Smooth muscle cell (in vitro differentiated cells): Measurements from ENCODE around the gene ISG20. TPM values are rescaled to one million over a fixed set of nuclear protein-coding genes. Genes with fewer than 3 reads are reported as not detected.

ENCODE experiments used
- DNase-seq: peaks from one replicate; lab custom pipeline; 2025; ENCODE audit not compliant: unreplicated experiment; lab: John Stamatoyannopoulos, UW
- H2AFZ ChIP-seq: fragments of 200-600 bp; sonication (generic); 2 replicates; pipeline ENCODE4 v1.6.0; 2016; ENCODE audit warnings: antibody characterized with exemption, low read depth, mild to moderate bottlenecking
- H3F3A ChIP-seq: fragments of 200-600 bp; sonication (generic); 2 replicates; pipeline ENCODE4 v1.6.0; 2017; ENCODE audit warnings: antibody characterized with exemption, low read depth
- H3K27ac ChIP-seq: fragments of 200-600 bp; sonication (generic); 2 replicates; pipeline ENCODE4 v1.5.1; 2016; ENCODE audit warnings: low read depth, mild to moderate bottlenecking
- H3K27me3 ChIP-seq: fragments of 200-600 bp; sonication (generic); 2 replicates; pipeline ENCODE4 v1.6.1; 2016; ENCODE audit warnings: low read depth, mild to moderate bottlenecking
- H3K36me3 ChIP-seq: fragments of 200-600 bp; sonication (generic); 2 replicates; pipeline ENCODE4 v1.5.1; 2016; ENCODE audit warnings: low read depth
- H3K4me1 ChIP-seq: fragments of 200-600 bp; sonication (generic); 2 replicates; pipeline ENCODE4 v1.5.1; 2016; ENCODE audit warnings: low read depth
- H3K4me2 ChIP-seq: fragments of 200-600 bp; sonication (generic); 2 replicates; pipeline ENCODE4 v1.6.0; 2016; ENCODE audit warnings: mild to moderate bottlenecking
- H3K4me3 ChIP-seq: fragments of 200-600 bp; sonication (generic); 2 replicates; pipeline ENCODE4 v1.5.1; 2016; ENCODE audit warnings: mild to moderate bottlenecking
- H3K79me2 ChIP-seq: fragments of 200-600 bp; sonication (generic); 2 replicates; pipeline ENCODE4 v1.6.0; 2016; ENCODE audit warnings: low read depth, mild to moderate bottlenecking
- H3K9ac ChIP-seq: fragments of 200-600 bp; sonication (generic); 2 replicates; pipeline ENCODE4 v1.6.0; 2016; ENCODE audit warnings: low read depth
- H3K9me3 ChIP-seq: fragments of 200-600 bp; sonication (generic); replicated peaks from 2 replicates; pipeline ENCODE4 v1.5.1; 2016; ENCODE audit warnings: low read depth
- H4K20me1 ChIP-seq: fragments of 200-600 bp; sonication (generic); 2 replicates; pipeline ENCODE4 v1.6.0; 2016; ENCODE audit warnings: low read depth
- CTCF ChIP-seq: fragments of 200-600 bp; sonication (generic); IDR thresholded peaks from 2 replicates; pipeline ENCODE4 v1.5.1; 2017; ENCODE audit warnings: borderline replicate concordance, mild to moderate bottlenecking, antibody characterized with exemption; ENCODE audit not compliant: insufficient read depth, poor library complexity, severe bottlenecking
- WGBS: methylation state at CpG from one replicate; pipeline ENCODE4 v1.1.7; 2016; ENCODE audit warnings: low lambda C conversion rate; 5-methylcytosine and 5-hydroxymethylcytosine counted together
- polyA plus RNA-seq: library from polyadenylated mRNA; unstranded; fragments of >200 nt; fragmentation: Nextera tagmentation; extraction: Ambion mirVana; gene quantifications from 2 replicates; pipeline ENCODE4 v1.2.1, GENCODE V29; 2016
- total RNA-seq: library from RNA; depleted of rRNA; stranded (reverse); fragments of >200 nt; gene quantifications from 2 replicates; pipeline ENCODE4 v1.2.3, GENCODE V29; 2014

ISG20 gene
- total and polyA plus RNA-seq, 2 experiments from 2014 or later, result 0.81 to 1.1 TPM

- Histone ChIP-seq H2AFZ (no peak overlapping the region), H3K9ac (no peak overlapping the region), H4K20me1 (no peaks in the 10 kb centered on the region), H3K4me3 (no peak overlapping the region), H3K4me1 (no peaks in the 10 kb centered on the region), H3K36me3 (no peaks in the 10 kb centered on the region), H3K27me3 (no peaks in the 10 kb centered on the region), H3K27ac (no peak overlapping the region), H3F3A (no peaks in the 10 kb centered on the region), H3K9me3 (no peaks in the 10 kb centered on the region), H3K79me2 (no peaks in the 10 kb centered on the region), H3K4me2 (no peak overlapping the region)
- WGBS, result 84% methylated on average over 23 of the region's 23 CpGs
- no peak for DNase-seq
- TF ChIP-seq CTCF, result no peak
These were observed 11.1 kb downstream of the ISG20 start for GRCh38 chr15:88649753-88650551.

- no peaks in the 10 kb centered on the region for H3K9me3 ChIP-seq
- H3K4me1 ChIP-seq, result no peaks in the 10 kb centered on the region
- no peak overlapping the region for H3K4me3 ChIP-seq
- 92% methylated on average over 12 of the region's 12 CpGs for WGBS
- H3K79me2 ChIP-seq, result no peaks in the 10 kb centered on the region
- H3K9ac ChIP-seq, result no peak overlapping the region
- H3K27me3 ChIP-seq, result no peaks in the 10 kb centered on the region
- H3F3A ChIP-seq, result no peaks in the 10 kb centered on the region
- DNase-seq, result no peak
- H3K36me3 ChIP-seq, result no peaks in the 10 kb centered on the region
- no peak overlapping the region for H2AFZ ChIP-seq
- TF ChIP-seq CTCF, result no peak
- no peak overlapping the region for H3K27ac ChIP-seq
- no peak overlapping the region for H3K4me2 ChIP-seq
- no peaks in the 10 kb centered on the region for H4K20me1 ChIP-seq
These were observed 11.7 kb downstream of the ISG20 start for GRCh38 chr15:88650556-88650955.

GRCh38 chr15:88651136-88651732 lies 12.4 kb downstream of the ISG20 start:
- TF ChIP-seq CTCF, result no peak
- Histone ChIP-seq H3K4me3 (no peak overlapping the region), H3K4me2 (no peak overlapping the region), H3K27me3 (no peaks in the 10 kb centered on the region), H4K20me1 (no peaks in the 10 kb centered on the region), H3K9ac (no peak overlapping the region), H3F3A (no peaks in the 10 kb centered on the region), H3K27ac (no peak overlapping the region), H3K4me1 (no peaks in the 10 kb centered on the region), H2AFZ (no peak overlapping the region), H3K9me3 (no peaks in the 10 kb centered on the region), H3K79me2 (no peaks in the 10 kb centered on the region), H3K36me3 (no peaks in the 10 kb centered on the region)
- DNase-seq, result no peak
- WGBS, result 83% methylated on average over 7 of the region's 7 CpGs
